OCI-LY7 (cell line): ENCODE results near the gene ZNF143. TPM values are rescaled to one million over a fixed set of nuclear protein-coding genes. Genes with fewer than 3 reads are reported as not detected.
A peak's percentile ranks its signal among the peaks of the same experiment; 100 is the strongest.

Experiments
- BruUV-seq: library from RNA; stranded (reverse); fragments of 400-500 nt; replicated peaks from 2 replicates; lab custom pipeline; 2021; lab: Mats Ljungman, UMichigan
- CTCF ChIA-PET: fragments of 300-600 bp; sonication (Branson Sonifier 250); formaldehyde crosslinking; loops from one replicate; lab custom pipeline; 2022; ENCODE audit warnings: antibody characterized with exemption; ENCODE audit not compliant: unreplicated experiment; lab: Charles Lee
- POLR2A ChIA-PET: fragments of 300-600 bp; sonication (Branson Sonifier 250); formaldehyde crosslinking; loops from one replicate; lab custom pipeline; 2022; ENCODE audit warnings: antibody characterized with exemption; lab: Charles Lee
- DNase-seq: peaks from one replicate; pipeline ENCODE4 v3.0.0-alpha.2; 2015; ENCODE audit warnings: low spot score
- H2AFZ ChIP-seq: fragments of 200-600 bp; sonication (generic), shearing (Covaris generic); 2 replicates; pipeline ENCODE4 v1.6.1; 2014; ENCODE audit warnings: mild to moderate bottlenecking, antibody characterized with exemption, low read length, moderate library complexity
- H3K27ac ChIP-seq: fragments of 200-600 bp; sonication (generic); 2 replicates; pipeline ENCODE4 v1.5.1; 2014; ENCODE audit warnings: mixed run types, low read depth, mild to moderate bottlenecking, moderate library complexity, low read length, inconsistent platforms; ENCODE audit not compliant: poor library complexity, severe bottlenecking
- H3K36me3 ChIP-seq: fragments of 200-600 bp; sonication (generic); 2 replicates; pipeline ENCODE4 v1.6.1; 2014; ENCODE audit warnings: mild to moderate bottlenecking, antibody characterized with exemption, low read length, moderate library complexity, mixed read lengths; ENCODE audit not compliant: insufficient read depth
- H3K4me1 ChIP-seq: fragments of 200-600 bp; sonication (generic); 2 replicates; pipeline ENCODE4 v1.5.1; 2014; ENCODE audit warnings: mild to moderate bottlenecking, low read length; ENCODE audit not compliant: insufficient read depth, poor library complexity, severe bottlenecking
- H3K4me2 ChIP-seq: fragments of 200-600 bp; sonication (generic); 2 replicates; pipeline ENCODE4 v1.6.1; 2014; ENCODE audit warnings: mild to moderate bottlenecking, low read length
- H3K4me3 ChIP-seq: fragments of 200-600 bp; sonication (generic); 2 replicates; pipeline ENCODE4 v1.5.1; 2014; ENCODE audit warnings: mild to moderate bottlenecking, low read depth, low read length; ENCODE audit not compliant: poor library complexity, severe bottlenecking
- H3K79me2 ChIP-seq: fragments of 200-600 bp; sonication (generic); 2 replicates; pipeline ENCODE4 v1.6.1; 2016; ENCODE audit warnings: low read depth, mild to moderate bottlenecking, low read length, moderate library complexity, mixed read lengths; ENCODE audit not compliant: insufficient read depth
- H3K9me2 ChIP-seq: fragments of 200-600 bp; sonication (generic); 2 replicates; pipeline ENCODE4 v1.6.1; 2016; ENCODE audit warnings: mild to moderate bottlenecking, low read length, mixed read lengths; ENCODE audit not compliant: insufficient read depth
- H3K9me3 ChIP-seq: fragments of 200-600 bp; sonication (generic); 2 replicates; pipeline ENCODE4 v1.6.1; 2014; ENCODE audit warnings: mild to moderate bottlenecking, mixed run types, low read length, mixed read lengths
- H4K20me1 ChIP-seq: fragments of 200-600 bp; sonication (generic); 2 replicates; pipeline ENCODE4 v1.6.1; 2014; ENCODE audit warnings: mild to moderate bottlenecking, antibody characterized with exemption, low read length, moderate library complexity, mixed read lengths; ENCODE audit not compliant: insufficient read depth
- EZH2phosphoT487 ChIP-seq: fragments of 200-600 bp; sonication (generic); IDR thresholded peaks from 2 replicates; pipeline ENCODE4 v1.6.1; 2018; ENCODE audit warnings: low read depth, borderline replicate concordance, mild to moderate bottlenecking, mixed run types, antibody characterized with exemption, low read length, moderate library complexity, mixed read lengths
- intact Hi-C: fragments of 100-400 bp; cut with micrococcal nuclease; formaldehyde crosslinking; loops from one replicate; pipeline ENCODE4 v1.10.0; 2022; ENCODE audit not compliant: unreplicated experiment
- total RNA-seq, 2 experiments: library from RNA; depleted of rRNA in 1 of 2; stranded (reverse); fragments of >200 nt in 1 of 2; shearing (Covaris generic) in 1 of 2; gene quantifications; 2 replicates each; pipeline ENCODE4 v1.2.3, GENCODE V29; 2014 to 2022
- TF ChIP-seq, protein P1 (sequence below): fragments of 200-600 bp; sonication (generic); conservative IDR thresholded peaks from 2 replicates; pipeline ENCODE4 v1.5.1; 2014; ENCODE audit warnings: mild to moderate bottlenecking, antibody characterized with exemption, low read length, moderate library complexity, mixed read lengths

ZNF143 gene
- total RNA-seq, 2 experiments from 2014 or later, result 25.0 to 28.4 TPM

DNA sequence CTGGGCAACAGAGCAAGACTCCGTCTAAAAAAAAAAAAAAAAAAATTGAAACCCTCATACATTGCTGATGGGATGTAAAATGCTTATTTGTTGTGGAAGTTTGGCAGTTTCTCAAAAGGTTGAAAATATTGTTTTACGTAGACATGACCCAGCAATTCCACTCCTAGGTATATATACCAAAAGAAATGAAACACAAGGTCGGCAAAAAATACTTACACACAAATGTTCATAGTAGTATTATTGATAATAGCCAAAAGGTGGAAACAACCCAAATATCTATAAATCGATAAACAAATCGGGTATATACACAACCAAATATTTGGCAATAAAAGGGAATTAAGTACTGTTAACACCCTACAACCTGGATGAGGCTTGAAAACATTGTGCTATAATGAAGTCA, 5.1 kb upstream of the ZNF143 start:
- peaks cover 6% of the 10 kb centered on the region for H3K4me1 ChIP-seq
- no peaks in the 10 kb centered on the region for H4K20me1 ChIP-seq
- intact Hi-C loops, result no loop called here
- H3K4me3 ChIP-seq, result no peak overlapping the region
- POLR2A ChIA-PET, result interaction anchor here (0.7 kb wide), 1 partner anchor 43 kb away, joined by 4 read pairs; no protein-coding TSS in a partner anchor
- H3K36me3 ChIP-seq, result peaks cover 8% of the 10 kb centered on the region; the same call in 1 of the 2 replicates
- H3K9me3 ChIP-seq, result peaks cover 7% of the 10 kb centered on the region; the same call in 1 of the 2 replicates
- H3K79me2 ChIP-seq, result peaks cover 13% of the 10 kb centered on the region
- no peak for DNase-seq
- no peaks in the 10 kb centered on the region for H3K9me2 ChIP-seq
- no peak overlapping the region for H3K27ac ChIP-seq
- CTCF ChIA-PET, result no interaction called here
- H3K4me2 ChIP-seq, result no peak overlapping the region
- BruUV-seq, result no TSS peak
- no peak overlapping the region for H2AFZ ChIP-seq
- no peak for TF ChIP-seq EZH2phosphoT487
- TF ChIP-seq, protein P1, sequence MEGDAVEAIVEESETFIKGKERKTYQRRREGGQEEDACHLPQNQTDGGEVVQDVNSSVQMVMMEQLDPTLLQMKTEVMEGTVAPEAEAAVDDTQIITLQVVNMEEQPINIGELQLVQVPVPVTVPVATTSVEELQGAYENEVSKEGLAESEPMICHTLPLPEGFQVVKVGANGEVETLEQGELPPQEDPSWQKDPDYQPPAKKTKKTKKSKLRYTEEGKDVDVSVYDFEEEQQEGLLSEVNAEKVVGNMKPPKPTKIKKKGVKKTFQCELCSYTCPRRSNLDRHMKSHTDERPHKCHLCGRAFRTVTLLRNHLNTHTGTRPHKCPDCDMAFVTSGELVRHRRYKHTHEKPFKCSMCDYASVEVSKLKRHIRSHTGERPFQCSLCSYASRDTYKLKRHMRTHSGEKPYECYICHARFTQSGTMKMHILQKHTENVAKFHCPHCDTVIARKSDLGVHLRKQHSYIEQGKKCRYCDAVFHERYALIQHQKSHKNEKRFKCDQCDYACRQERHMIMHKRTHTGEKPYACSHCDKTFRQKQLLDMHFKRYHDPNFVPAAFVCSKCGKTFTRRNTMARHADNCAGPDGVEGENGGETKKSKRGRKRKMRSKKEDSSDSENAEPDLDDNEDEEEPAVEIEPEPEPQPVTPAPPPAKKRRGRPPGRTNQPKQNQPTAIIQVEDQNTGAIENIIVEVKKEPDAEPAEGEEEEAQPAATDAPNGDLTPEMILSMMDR, result no peak

DNA sequence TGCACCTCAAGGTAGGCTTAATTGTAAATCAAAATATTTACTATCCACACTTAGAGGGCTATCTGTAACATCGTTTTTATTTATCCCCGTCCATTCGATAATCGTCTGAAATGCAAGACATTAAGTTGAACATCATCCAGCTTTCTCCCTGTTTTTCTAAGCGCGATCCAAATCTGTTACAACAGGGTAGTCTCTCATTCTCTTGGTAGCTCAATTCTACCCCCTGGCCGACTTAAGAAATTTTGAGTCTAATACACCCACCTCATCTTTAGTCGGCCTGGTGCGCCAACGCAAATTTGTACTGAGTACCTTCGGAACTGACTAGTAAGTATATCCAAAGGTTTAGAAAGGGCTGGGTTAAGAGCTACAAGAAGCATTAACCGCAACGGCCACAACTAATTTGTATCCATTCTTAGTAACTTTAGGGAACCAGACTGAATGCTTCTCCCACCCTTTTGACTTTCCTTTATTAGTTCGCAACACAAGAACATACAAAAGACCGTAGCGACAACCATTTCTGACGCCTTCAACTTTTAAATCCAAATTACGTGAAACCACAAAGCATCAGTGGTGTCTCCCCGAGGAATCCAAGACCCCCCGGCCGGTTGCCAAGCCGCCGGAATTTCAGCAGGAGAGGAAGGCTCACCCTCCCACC, 1.0 kb upstream of the ZNF143 start:
- Histone ChIP-seq H3K79me2 (peaks cover 44% of the 10 kb centered on the region), H2AFZ (peak overlapping the region; percentile 31; the same call in 1 of the 2 replicates), H3K9me2 (no peaks in the 10 kb centered on the region), H4K20me1 (no peaks in the 10 kb centered on the region), H3K9me3 (no peaks in the 10 kb centered on the region), H3K4me2 (peak overlapping the region; percentile 79), H3K4me3 (peak overlapping the region; percentile 97), H3K4me1 (peaks cover 28% of the 10 kb centered on the region), H3K36me3 (no peaks in the 10 kb centered on the region), H3K27ac (peak overlapping the region; percentile 83)
- BruUV-seq, result TSS peak; percentile 95
- POLR2A ChIA-PET, result interaction anchor here (0.5 to 2.5 kb wide), 29 partner anchors 10 to 513 kb away, joined by 3 to 13 read pairs (median 4); no protein-coding TSS in a partner anchor
- intact Hi-C loops, result loop anchor here (1.0 to 5.0 kb wide), 5 partner anchors 113 to 547 kb away; partner anchors contain the start of genes AKIP1, TMEM41B, TMEM9B and WEE1
- TF ChIP-seq, protein P1, result no peak
- no peak for TF ChIP-seq EZH2phosphoT487
- CTCF ChIA-PET, result interaction anchor here (0.6 kb wide), 1 partner anchor 76 kb away, joined by 3 read pairs; no protein-coding TSS in a partner anchor
- DNase-seq, result peak; percentile 60
